NCI-H1048 (cell line): ENCODE data around the gene WNT4.

Source experiments
- DNase-seq: peaks from one replicate; lab custom pipeline; 2025; lab: John Stamatoyannopoulos, UW

WNT4 gene

DNA sequence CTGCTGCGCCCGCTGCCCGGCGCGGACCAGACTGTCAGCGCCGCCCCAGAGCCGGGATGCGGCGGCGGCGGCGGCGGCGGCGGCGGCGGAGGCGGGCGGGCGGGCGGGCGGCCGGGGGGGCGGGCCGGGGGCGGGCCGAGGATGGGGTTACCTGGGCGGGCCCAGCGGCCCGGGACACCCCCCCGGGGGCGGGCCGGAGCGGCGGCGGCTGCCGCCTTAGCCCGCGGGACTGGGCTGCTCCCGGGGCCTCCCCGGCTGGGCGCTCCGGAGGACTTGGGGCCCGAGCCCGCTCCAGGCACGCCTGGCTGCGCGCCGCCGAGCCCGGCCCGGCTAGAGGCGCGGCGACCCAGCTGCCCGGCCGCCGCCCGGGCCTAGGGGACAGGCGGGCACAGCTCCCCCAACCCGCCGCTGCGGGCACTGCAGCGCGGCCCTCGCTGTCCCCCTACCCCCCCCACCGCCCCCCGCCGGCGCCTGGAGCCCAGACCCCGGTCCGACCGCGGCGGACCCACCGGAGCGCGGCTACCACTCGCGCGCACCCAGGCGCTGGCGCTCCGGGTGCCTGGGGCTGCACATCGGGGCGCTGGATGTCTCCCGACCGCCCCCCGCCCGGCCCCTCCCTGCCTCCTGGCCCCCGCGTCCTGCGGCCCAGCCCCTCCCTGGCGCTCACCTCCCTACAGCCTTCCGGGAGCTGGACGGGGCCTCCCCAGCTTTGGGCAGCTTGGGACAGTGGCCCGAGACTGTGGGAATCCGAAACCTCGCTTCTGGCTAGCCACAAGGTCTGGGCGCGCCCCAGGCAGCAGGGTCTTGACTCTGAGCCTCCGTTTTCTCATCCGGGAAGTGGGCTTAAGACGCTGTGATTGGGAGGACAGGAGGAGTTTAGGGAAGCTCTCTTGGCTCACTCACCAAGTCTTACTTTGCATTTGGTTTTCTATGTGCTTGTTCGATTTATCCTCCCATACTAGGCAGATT lies at the start of gene WNT4:
WNT4 (minus strand) TSS at position 33 of the 969 bp plus-strand sequence. CDS start 175 bp downstream, outside the sequence.
- DNase-seq: no peak

DNA sequence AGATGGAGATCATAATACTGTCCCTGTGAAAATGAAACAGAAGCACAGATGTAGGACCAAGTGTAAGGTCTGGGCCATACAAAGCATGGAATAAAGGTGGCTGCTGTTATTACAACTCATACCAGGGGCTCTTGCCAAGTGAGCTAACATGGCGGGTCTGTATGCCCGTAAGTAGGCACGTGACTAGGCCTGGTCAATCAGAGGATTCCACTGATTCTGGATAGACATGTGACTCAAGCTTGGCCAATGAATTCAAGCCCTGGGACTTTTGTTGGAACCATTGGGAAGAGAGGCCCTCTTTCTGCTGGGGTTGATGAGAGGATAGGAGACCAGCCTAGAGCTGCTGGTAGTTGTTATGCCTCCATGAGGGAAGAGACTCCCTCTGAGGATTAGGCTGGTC lies 47.8 kb upstream of the WNT4 start:
- DNase-seq: no peak

- no peak for DNase-seq
Measured at GRCh38 chr1:22190251-22190650, 47.4 kb upstream of the WNT4 start.

DNA sequence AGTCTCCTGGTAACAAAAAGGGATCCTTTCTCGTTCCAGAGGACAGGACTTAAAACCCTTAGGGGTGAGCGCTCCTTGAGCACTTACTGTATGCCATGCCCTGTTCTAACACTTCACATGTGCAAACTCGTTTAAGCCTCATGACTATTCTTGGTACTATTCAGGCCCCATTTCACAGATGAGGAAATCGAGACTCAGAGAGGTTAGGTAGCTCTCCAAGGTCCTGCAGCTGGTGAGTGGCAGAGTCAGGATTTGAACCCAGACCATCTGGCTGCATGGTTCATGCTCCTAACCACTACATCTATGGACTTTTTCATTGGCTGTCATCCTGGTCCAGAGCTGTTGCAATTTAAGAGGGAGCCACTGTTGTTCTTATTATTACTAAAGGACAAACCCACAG lies 46.7 kb upstream of the WNT4 start:
- no peak for DNase-seq

DNA sequence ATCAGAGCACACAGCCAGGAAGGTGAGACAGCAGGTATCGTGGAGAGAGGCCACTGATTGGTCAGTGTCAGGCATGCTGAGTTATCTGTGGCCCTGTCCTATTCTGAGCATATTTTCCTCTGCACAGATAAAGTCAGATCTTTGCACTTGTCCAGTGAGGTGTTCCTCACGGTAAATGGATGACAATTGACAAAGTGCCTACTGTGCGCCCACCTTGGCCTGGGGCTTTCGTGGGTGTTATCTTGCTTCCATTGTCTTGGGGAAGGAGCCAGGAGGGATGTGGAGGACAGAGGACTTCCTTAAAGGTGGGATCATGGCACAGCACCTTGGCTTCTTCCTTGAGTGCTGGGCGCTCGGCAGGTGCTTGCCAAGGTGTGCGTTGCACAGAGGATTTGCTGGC lies 46.0 kb upstream of the WNT4 start:
- DNase-seq: no peak

GRCh38 chr1:22188436-22188835 lies 45.5 kb upstream of the WNT4 start:
- no peak for DNase-seq

- DNase-seq: no peak
Measured at GRCh38 chr1:22186311-22186710, 43.4 kb upstream of the WNT4 start.

DNA sequence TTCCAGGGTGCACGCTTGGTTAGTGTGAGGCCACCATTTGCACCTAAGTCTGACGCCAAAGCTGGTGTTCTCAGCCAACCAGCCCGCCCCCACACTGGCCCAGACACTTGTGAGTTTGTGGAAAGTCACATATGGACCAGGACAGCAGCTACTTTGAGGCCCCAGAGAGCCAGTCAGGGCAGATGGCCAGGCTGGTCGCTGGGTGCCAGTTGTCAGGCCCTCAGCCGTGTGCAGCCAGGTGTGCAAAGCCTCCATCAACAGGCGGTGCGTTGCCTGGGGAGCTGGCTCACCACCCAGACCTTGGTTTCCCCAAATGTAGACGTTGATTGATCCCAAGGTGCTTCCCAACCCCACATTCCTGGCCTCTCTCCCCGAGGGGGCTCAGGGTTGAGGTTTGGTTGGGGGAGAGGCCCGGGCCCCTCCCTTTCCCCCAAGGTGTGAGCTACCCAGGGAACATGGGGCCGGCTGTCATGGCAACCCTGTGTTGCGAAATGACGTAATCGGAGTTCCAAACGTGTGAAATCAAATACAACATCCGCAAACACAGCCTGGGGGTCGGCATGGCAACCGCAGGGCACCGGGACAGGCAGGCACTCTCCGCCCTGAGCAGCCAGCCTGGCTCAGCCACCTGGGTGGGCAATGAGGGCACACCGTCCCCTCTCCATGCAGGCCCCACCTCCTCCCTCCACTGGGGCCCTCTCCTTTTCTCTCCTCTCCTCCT lies 42.2 kb upstream of the WNT4 start:
- DNase-seq: no peak

DNA sequence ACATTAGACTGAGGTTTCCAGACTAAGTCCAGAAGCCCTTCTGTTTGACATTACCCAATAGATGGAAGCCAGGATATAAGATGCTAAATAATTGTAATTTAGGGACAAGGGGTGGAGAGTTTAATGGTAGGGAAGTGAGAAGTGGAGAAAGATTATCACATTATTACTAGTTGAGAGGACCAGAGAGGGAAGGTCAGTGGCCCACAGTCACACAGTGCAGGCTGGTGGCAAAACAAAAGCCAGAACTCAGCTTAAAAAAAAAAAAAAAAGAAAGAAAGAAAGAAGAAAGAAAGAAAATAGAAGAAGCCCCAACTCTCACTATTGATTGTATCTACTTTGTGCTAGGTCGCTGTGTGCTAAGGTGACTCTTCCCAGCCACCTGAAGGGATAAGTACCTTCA lies 41.6 kb upstream of the WNT4 start:
- no peak for DNase-seq

DNA sequence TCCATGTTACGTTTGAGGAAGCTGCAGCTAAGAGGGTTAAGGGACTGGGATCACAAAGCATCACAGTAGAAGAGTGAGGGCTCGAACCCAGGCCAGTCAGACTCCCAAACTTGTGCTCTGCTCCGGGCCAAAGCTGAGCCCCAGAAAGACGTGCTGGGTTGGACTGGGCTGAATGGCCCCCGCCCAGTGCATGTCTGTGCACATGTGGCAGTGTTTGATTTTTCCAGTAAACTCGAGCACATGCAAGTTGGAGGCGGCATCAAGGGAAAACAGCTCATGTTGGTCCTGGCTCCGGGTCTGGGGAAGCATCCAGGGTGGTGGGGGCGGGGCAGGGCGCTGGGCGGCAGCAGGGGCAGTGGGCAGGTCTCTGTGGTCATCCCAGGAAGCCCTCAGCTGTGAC lies 39.8 kb upstream of the WNT4 start:
- no peak for DNase-seq

- no peak for DNase-seq
Measured at GRCh38 chr1:22179197-22179803, 36.4 kb upstream of the WNT4 start.

GRCh38 chr1:22177354-22178003 lies 34.6 kb upstream of the WNT4 start:
- no peak for DNase-seq

DNA sequence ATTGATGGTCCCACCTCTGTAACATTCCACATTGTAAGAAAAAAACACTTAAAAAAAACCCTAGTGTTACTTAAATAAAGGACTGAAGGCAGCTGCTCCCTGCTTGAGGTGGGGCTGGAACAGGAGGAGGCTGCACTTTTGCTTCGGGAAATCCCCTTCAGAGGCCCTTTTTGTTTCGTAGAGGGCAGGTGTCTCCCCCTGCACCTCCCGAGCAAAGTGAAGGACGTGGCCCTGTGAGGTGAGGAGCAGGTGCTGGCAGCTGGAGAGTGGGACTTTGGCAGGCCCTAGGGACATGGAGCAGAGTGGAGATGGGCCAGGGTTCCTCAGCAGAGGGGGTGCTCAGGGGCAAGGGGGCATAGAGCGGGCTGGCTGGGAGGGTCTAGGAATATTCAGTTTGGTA lies 33.4 kb upstream of the WNT4 start:
- DNase-seq: no peak

DNA sequence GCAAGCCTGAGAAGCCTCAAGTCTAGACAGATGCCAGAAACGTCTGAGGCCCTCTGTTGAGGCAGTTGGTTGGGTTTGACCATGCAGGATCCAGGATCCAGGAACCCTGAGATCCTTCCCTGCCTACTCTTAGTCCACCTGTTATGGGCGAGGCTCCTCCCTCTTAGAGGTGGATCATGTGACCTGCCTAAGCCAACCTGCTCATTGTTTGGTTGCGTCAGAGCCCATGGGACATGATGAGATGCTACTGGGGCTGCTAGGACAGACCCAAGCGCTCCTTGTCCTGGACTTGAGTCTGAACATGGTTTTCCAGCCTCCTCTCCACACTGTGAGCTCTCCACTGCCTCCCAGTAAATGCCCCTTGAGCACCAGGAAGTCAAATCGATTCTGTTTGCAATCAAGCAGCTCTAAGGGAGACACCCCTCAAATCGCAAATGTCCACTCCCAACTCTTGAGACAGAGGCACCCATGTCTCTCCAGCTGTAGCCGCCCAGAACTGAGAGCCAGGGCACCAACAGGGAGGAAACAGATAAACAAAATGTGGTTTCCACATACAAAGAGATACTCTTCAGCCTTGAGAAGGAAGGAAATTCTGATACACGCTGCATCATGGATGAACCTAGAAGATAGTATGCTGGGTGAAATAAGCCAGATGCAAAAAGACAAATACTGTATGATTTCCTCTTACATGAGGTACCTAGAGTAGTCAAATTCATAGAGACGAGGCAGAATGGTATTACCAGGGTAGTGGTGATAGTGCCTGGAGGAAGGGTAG lies 31.7 kb upstream of the WNT4 start:
- DNase-seq: no peak

DNA sequence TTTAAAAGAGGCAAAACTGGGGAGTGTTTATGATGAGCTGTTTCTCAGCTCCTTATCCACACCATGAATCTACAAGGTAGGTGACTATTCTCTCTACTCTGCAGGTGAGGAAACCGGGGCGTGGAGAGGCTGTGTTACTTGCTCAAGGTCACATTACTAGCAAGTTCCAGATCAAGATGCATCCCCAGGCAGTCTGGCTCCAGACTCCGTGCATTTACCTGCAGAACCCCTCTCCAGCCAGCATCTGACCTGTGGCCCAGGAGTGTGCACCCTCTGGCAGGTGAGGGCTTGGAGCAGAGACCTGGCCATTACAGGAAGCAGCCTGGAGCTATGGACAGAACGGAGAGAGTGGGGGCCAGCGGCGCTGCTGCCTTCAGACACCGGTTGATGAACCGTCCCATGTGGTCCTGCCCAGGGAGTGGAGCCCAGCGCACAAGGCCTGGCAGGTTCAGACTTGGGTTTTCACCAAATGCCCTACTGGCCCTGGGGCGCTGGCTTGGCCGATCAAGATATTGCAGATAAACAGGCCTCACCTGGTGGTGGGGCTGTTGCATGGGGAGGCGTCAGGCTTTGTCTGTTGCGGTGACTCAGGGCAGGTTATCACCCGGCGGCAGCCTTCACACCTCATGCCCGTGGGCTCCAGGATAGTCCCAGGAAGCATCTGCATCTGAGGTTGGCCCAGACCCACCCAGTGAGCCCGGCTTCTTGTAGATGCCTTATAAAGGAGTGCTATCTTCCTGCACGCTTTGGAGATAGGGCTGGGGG lies 29.2 kb upstream of the WNT4 start:
- DNase-seq: no peak

DNA sequence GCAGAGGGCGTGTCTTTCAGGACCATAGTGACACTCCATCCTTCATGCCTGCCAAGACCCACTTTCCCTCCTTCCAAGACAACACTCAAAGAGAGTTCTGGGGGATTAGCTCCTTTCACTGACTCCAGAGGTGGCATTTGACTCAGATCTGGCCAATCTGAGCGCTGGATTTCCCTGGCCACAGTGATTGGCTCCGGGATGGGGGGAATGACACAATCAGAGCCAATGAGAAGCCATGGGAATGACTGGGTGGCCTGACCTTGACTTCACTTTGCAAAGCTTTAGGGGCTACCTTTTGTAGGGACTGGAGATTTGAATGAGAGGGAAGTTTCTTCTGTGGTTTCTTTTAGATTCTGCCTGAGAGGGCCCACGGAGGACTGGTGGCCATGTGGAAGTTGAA lies 26.9 kb upstream of the WNT4 start:
- DNase-seq: no peak

DNA sequence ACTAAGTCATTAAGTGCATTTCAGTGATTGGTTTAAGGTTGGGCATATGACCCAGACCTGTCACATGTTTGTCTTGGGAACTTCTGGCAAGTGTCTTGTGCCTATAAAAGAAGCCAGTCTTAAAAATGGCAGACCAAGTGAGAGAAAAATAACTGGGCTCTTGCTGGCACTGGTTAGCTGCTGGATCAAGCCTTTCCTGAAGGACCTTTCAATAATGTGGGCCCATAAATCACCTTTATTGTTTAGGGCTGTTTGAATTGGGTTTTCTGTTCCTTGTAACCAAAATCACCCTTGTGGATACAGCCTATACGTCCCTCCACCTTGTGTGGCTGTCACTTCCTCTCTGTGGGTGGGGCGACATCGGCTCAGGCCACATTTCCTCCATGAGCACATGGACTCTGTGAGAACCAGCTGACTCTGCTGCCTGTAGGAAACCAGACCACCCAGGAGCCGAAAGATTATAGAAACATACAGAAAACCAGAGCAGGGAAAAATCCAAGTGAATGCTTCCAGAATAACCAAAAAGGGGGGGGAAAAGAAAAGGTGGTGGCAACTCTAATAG lies 25.6 kb upstream of the WNT4 start:
- DNase-seq: no peak

DNA sequence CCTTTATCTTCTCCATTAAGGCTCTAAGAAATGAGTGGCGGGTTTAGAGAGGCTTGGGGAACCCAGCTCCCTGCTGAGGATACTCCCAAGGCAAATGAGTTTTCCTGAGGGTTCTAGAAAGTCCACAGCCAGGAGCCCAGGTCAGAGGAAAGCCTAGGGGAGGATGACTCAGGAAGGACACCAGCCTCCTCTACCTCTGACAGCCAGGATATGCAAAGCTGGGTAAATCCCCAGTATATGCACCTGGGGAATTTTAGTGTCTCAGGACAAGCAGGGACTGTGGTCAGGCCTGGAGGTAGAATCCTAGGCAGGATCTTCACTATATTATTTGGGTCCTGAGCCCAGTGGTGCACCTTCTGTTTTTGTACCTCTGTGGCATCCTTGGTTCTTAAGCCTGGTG lies 23.5 kb upstream of the WNT4 start:
- DNase-seq: no peak

GRCh38 chr1:22164841-22165808 lies 22.2 kb upstream of the WNT4 start:
- no peak for DNase-seq
